Muscle of leg (tissue), 11 donors: Measurements from ENCODE around the gene ARMH2. TPM values are rescaled to one million over a fixed set of nuclear protein-coding genes. Genes with fewer than 3 reads are reported as not detected.

Experiments
- DNase-seq: peaks from one replicate; pipeline ENCODE4 v3.0.0; 2013
- H3K27ac ChIP-seq: one replicate; pipeline ENCODE4 v1.5.1; 2013; ENCODE audit warnings: mild to moderate bottlenecking, low read length, control low read depth
- H3K27me3 ChIP-seq: one replicate; pipeline ENCODE4 v1.6.1; 2013; ENCODE audit warnings: low read length; ENCODE audit not compliant: control insufficient read depth, insufficient read depth
- H3K36me3 ChIP-seq: one replicate; pipeline ENCODE4 v1.6.1; 2013; ENCODE audit warnings: low read length; ENCODE audit not compliant: control insufficient read depth, insufficient read depth
- H3K4me1 ChIP-seq: one replicate; pipeline ENCODE4 v1.6.1; 2013; ENCODE audit warnings: low read length; ENCODE audit not compliant: control insufficient read depth, insufficient read depth
- H3K4me3 ChIP-seq: one replicate; pipeline ENCODE4 v1.5.1; 2013; ENCODE audit warnings: low read length, control low read depth
- H3K9me3 ChIP-seq: replicated peaks from 2 replicates; pipeline ENCODE4 v1.6.1; 2013; ENCODE audit warnings: low read depth, low read length; ENCODE audit not compliant: control insufficient read depth
- WGBS: methylation state at CpG from one replicate; pipeline ENCODE4 v1.1.5; 2013; ENCODE audit warnings: missing lambda C conversion rate; ENCODE audit not compliant: insufficient coverage; 5-methylcytosine and 5-hydroxymethylcytosine counted together
- polyA plus RNA-seq, 8 donors: library from polyadenylated mRNA; unstranded; fragments of 120-200 nt; gene quantifications; one replicate each; pipeline versions ENCODE4 v1.2.1 to v1.2.3, GENCODE V29; 2013; ENCODE audit warnings: inconsistent platforms in 1 of 8, low replicate concordance in 1 of 8; ENCODE audit not compliant: insufficient read length in 8 of 8, insufficient read depth in 1 of 8
- total RNA-seq: library from RNA; stranded (reverse); fragments of 120-200 nt; gene quantifications from one replicate; pipeline ENCODE4 v1.2.4, GENCODE V29; 2013

Gene ARMH2
- total and polyA plus RNA-seq, 9 donors, result not detected

GRCh38 chr6:24821860-24822444 lies 23.2 kb upstream of the ARMH2 start:
- Histone ChIP-seq H3K27me3 (no peaks in the 10 kb centered on the region), H3K36me3 (peaks cover 13% of the 10 kb centered on the region), H3K4me3 (no peak overlapping the region), H3K4me1 (no peaks in the 10 kb centered on the region), H3K27ac (no peak overlapping the region), H3K9me3 (no peaks in the 10 kb centered on the region)
- no peak for DNase-seq
- no CpG with 5 or more reads among the region's 3 CpGs for WGBS

DNA sequence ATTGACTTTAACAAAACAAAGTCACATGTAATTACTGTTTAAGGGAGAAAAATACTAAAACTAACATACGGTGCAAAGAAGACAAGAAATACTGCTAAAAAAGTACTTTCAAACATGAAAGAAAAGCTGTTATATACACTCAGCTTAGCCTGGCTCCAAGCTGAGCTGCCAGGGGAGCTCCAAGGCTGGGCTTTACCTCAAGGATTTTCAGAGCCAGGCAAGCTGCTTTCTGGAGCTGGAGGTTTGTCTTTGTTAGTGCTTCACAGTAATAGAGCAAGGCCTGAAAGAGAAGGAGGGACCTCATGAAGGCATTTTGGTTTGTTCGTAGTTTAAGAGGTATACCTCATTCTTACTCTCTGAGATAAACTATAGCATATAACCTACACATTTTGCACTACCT lies 19.6 kb upstream of the ARMH2 start:
- H3K27ac ChIP-seq, result no peak overlapping the region
- H3K9me3 ChIP-seq, result no peaks in the 10 kb centered on the region
- no peaks in the 10 kb centered on the region for H3K27me3 ChIP-seq
- no peak for DNase-seq
- no CpG with 5 or more reads among the region's 2 CpGs for WGBS
- H3K4me3 ChIP-seq, result no peak overlapping the region
- peaks cover 9% of the 10 kb centered on the region for H3K36me3 ChIP-seq
- H3K4me1 ChIP-seq, result no peaks in the 10 kb centered on the region

- Histone ChIP-seq H3K27me3 (no peaks in the 10 kb centered on the region), H3K4me3 (no peak overlapping the region), H3K36me3 (peaks cover 24% of the 10 kb centered on the region), H3K9me3 (no peaks in the 10 kb centered on the region), H3K4me1 (no peaks in the 10 kb centered on the region), H3K27ac (no peak overlapping the region)
- no peak for DNase-seq
- 85% methylated on average over 3 of the region's 3 CpGs for WGBS
Observed at GRCh38 chr6:24809728-24810127, 11.0 kb upstream of the ARMH2 start.

- DNase-seq, result no peak
- Histone ChIP-seq H3K27ac (no peak overlapping the region), H3K4me3 (no peak overlapping the region), H3K36me3 (peaks cover 24% of the 10 kb centered on the region), H3K9me3 (no peaks in the 10 kb centered on the region), H3K27me3 (no peaks in the 10 kb centered on the region), H3K4me1 (no peaks in the 10 kb centered on the region)
- no CpG with 5 or more reads among the region's 3 CpGs for WGBS
Observed at GRCh38 chr6:24807584-24807983, 8.9 kb upstream of the ARMH2 start.

- Histone ChIP-seq H3K9me3 (no peaks in the 10 kb centered on the region), H3K4me1 (no peaks in the 10 kb centered on the region), H3K27me3 (no peaks in the 10 kb centered on the region), H3K4me3 (no peak overlapping the region), H3K27ac (no peak overlapping the region), H3K36me3 (peaks cover 16% of the 10 kb centered on the region)
- 91% methylated on average over 4 of the region's 8 CpGs for WGBS
- no peak for DNase-seq
Observed at GRCh38 chr6:24802271-24803059, 3.7 kb upstream of the ARMH2 start.

DNA sequence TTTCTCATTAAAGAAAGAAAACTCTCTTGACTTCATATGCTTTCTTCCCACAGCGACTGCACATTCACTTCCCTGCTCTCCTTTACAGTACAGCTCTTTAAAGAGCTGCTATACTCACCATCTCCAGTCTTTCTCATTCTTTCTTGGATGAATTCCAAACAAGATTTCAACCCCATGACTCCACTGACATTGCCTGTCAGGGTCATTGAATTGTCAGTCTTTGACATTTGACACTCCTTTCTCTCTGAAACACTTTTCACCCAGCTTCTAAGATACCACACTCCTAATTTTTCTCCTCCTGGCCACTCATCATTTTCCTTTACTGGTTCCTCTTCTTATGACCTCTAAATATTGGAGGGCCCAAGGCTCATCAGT lies 811 bp upstream of the ARMH2 start:
- Histone ChIP-seq H3K36me3 (no peaks in the 10 kb centered on the region), H3K27me3 (no peaks in the 10 kb centered on the region), H3K9me3 (no peaks in the 10 kb centered on the region), H3K4me1 (no peaks in the 10 kb centered on the region), H3K27ac (no peak overlapping the region), H3K4me3 (no peak overlapping the region)
- DNase-seq, result no peak
- 81% methylated on average over 1 of the region's 1 CpG for WGBS

GRCh38 chr6:24797596-24798216 lies 1.0 kb downstream of the ARMH2 start:
- Histone ChIP-seq H3K9me3 (no peaks in the 10 kb centered on the region), H3K27ac (no peak overlapping the region), H3K36me3 (no peaks in the 10 kb centered on the region), H3K4me1 (no peaks in the 10 kb centered on the region), H3K27me3 (no peaks in the 10 kb centered on the region), H3K4me3 (no peak overlapping the region)
- DNase-seq, result no peak
- no CpG with 5 or more reads among the region's 6 CpGs for WGBS

DNA sequence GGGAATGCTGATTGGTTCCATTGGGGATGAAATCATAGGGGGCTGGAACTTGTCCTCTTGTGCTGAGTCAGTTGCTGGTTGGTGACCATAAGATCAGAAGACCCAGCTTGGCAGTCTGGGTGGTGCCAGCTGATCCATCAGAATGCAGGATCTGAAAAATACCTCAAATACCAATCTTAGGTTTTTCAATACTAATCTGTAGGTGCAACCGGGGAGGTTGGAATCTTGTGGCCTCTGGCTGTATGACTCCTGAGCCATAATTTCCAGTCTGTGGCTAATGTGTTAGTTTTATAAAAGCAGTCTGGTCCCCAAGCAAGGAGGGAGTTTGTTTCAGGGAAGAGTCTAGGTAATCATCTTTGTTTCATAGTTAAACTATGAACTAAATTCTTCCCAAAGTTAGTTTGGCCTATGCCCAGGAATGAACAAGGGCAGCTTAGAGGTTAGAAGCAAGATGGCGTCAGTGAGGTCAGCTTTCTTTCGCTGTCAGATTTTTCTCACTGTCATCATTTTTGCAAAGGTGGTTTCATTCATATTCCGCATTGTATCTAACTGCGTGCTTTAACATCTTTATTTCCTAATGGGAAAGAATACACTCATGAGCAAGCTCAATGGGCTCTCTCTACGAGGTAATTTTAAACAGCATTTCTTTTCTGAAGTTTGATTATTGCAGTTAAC lies 2.0 kb downstream of the ARMH2 start:
- H3K36me3 ChIP-seq, result no peaks in the 10 kb centered on the region
- H3K9me3 ChIP-seq, result no peaks in the 10 kb centered on the region
- no peak for DNase-seq
- no peaks in the 10 kb centered on the region for H3K4me1 ChIP-seq
- no peak overlapping the region for H3K27ac ChIP-seq
- no peak overlapping the region for H3K4me3 ChIP-seq
- WGBS, result 100% methylated on average over 1 of the region's 6 CpGs
- H3K27me3 ChIP-seq, result no peaks in the 10 kb centered on the region

DNA sequence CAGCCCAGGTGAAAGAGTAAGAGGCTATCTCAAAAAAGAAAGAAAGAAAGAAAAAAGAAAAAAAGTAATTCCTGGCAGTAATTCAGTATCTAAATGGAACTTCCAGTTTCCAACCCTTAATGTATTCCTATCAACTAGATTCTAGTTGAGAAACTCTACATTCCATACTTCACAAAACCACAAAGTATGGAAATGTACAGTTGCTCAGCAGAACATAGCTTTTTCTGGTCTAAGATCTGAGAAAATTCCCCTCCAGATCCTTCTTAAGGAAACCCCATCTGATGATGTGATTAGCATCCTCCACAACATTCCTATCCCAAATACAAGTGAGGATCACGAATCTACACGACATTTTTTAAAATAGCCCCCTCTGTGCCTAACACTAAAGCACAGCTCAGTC lies 3.6 kb downstream of the ARMH2 start:
- Histone ChIP-seq H3K27me3 (no peaks in the 10 kb centered on the region), H3K4me1 (no peaks in the 10 kb centered on the region), H3K9me3 (no peaks in the 10 kb centered on the region), H3K27ac (no peak overlapping the region), H3K4me3 (no peak overlapping the region), H3K36me3 (no peaks in the 10 kb centered on the region)
- DNase-seq, result no peak
- WGBS, result no CpG with 5 or more reads among the region's 2 CpGs

DNA sequence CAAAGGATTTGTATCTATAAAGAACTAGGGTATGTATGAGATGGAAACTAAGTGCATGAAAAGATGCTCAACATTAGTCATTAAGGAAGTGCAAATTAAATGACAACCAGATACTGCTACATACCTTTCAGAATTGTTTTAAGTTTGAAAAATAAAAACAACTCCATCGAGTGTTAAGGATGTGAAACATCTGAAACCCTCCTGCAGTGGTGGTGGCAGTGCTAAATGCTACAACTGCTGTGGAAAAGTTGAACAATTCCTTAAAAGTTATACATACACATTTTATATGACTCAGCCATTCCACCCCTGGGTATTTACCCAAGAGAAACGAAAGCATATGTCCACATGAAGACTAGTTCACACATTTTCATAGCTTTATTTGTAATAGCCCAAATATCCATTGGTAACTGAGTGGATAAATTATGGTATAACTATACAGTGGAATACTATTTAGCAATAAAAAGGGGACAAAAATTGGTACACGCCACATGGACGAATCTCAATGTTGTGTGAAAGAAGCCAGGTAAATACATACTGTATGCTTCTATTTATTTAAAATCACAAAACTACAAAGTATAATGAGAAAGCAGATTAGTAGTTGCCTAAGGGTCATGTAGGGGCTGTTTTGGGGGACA lies 10.6 kb downstream of the ARMH2 start:
- H3K4me3 ChIP-seq, result no peak overlapping the region
- no peak for DNase-seq
- WGBS, result no CpG with 5 or more reads among the region's 4 CpGs
- H3K9me3 ChIP-seq, result no peaks in the 10 kb centered on the region
- peaks cover 12% of the 10 kb centered on the region for H3K36me3 ChIP-seq
- H3K27ac ChIP-seq, result no peak overlapping the region
- no peaks in the 10 kb centered on the region for H3K27me3 ChIP-seq
- no peaks in the 10 kb centered on the region for H3K4me1 ChIP-seq
